Measurements from ENCODE around the gene ZYG11B.

DNA sequence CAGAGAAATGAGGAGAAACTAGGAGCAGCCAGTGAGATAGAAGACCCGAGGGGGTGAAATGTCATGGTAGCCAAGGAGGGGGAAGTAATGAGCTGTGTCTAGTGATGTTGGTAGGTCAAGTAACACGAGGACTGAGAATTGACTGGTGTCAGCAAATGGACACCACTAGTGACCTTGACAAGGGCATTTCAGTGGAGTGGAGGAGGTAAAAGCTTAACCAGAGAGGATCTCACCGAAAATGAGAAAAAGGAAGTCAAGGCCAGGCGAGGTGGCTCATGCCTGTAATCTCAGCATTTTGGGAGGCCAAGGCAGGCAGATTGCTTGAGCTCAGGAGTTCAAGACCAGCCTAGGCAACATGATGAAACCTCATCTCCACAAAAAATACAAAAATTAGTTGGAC, 3.0 kb upstream of the ZYG11B start:
- TF ChIP-seq POLR2AphosphoS5 (IDR thresholded peaks at IDR 0.05; ENCODE audit: low read depth, low read length) = no peak
- TF ChIP-seq POLR2A (IDR thresholded peaks at IDR 0.05; ENCODE audit: low read depth, low read length) = no peak

Measured in GM12892 (cell line).